Fibroblast of the conjunctiva (primary cell): ENCODE data around the gene ATF6B.
"Not testable (repeated sequence)": the region's sequence is repeated elsewhere in the genome, so short reads cannot be mapped to it uniquely, and the experiment has no call there.

Source experiments
- DNase-seq: peaks from one replicate; pipeline ENCODE4 v3.0.0-alpha.2; 2010; ENCODE audit warnings: low read depth

ATF6B gene

GRCh38 chr6:32107406-32107805, 20.6 kb downstream of the ATF6B start:
- no peak for DNase-seq

DNA sequence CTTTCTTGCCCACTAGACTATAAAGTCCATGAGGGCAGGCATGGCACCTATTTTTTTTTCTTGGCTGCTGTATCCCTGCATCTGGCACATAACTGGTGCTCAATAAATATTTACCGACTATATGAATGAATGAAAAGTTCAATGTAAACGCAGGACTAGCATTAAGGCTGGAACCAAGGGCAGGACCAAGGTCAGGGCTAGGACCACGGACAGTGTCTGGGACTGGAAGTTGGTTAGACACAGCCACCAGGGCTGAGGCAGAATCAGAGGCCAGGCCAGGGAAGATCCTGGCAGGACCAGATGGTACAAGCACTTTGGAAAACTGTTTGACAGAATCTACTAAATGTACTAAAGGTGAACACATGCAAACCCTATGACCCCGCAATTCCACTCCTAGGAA, 22.6 kb downstream of the ATF6B start:
- DNase-seq = no peak

GRCh38 chr6:32102255-32102654, 25.8 kb downstream of the ATF6B start:
- DNase-seq = no peak

DNA sequence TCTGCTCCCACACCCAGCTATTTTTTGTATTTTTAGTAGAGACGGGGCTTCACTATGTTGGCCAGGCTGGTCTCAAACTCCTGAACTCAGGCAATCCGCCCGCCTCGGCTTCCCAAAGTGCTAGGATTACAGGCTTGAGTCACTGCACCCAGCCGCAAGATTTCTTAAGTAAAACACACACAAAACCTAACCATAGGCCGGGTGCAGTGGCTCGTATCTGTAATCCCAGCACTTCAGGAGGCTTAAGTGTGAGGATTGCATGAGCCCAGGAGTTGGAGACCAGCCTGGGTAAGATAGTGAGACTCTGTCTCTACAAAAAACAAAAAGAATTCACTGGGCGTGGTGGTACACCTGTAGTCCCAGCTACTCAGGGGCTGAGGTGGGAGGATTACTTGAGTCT, 27.8 kb downstream of the ATF6B start:
- not testable (repeated sequence) for DNase-seq

GRCh38 chr6:32097364-32097763, 30.7 kb downstream of the ATF6B start:
- no peak for DNase-seq

GRCh38 chr6:32096394-32097258, 31.4 kb downstream of the ATF6B start:
- DNase-seq = no peak

DNA sequence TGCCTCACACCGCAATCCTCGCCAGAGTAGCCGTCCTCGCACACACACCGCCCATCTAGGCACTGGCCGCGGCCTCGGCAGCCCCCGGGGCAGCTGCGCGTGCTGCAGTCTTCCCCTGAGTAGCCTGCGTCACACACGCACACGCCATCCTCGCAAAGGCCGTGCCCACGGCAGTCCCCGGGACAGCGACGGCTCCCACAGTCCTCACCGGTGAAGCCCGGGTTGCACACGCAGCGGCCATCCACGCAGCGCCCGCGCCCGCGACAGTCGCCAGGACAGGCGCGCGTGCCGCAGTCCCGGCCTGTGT, 32.0 kb downstream of the ATF6B start:
- no peak for DNase-seq

DNA sequence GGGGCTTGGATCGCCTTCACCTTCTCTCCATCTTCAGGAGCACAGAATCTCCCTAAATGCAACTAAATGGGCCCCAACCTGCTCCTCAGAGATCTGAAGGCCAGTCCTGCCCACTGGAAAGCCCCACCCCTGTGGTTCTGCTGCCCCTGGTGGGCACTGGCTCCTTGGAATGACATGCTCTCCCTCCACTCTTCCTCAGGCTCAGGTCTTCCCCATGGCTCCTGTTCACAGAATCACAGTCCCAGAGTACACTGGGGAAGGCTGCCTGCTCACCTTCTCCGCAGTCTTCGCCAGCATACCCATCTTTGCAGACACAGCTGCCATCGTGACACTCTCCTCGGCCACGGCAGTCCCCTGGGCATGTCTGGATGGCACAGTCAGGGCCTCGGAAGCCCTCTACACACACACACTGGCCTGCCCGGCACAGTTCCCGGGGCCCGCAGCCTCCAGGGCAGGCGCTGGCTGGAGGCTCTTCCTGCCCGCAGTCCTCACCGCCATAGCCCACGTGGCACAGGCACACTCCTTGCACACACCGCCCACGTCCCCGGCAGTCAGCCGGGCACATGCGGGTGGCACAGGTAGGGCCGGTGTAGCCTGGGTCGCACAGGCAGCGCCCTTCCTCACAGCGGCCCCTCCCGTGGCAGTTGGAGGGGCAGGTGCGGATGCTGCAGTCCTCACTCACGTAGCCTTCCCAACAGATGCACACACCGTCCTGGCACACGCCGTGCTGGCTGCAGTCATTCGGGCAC, 32.5 kb downstream of the ATF6B start:
- DNase-seq = no peak

DNA sequence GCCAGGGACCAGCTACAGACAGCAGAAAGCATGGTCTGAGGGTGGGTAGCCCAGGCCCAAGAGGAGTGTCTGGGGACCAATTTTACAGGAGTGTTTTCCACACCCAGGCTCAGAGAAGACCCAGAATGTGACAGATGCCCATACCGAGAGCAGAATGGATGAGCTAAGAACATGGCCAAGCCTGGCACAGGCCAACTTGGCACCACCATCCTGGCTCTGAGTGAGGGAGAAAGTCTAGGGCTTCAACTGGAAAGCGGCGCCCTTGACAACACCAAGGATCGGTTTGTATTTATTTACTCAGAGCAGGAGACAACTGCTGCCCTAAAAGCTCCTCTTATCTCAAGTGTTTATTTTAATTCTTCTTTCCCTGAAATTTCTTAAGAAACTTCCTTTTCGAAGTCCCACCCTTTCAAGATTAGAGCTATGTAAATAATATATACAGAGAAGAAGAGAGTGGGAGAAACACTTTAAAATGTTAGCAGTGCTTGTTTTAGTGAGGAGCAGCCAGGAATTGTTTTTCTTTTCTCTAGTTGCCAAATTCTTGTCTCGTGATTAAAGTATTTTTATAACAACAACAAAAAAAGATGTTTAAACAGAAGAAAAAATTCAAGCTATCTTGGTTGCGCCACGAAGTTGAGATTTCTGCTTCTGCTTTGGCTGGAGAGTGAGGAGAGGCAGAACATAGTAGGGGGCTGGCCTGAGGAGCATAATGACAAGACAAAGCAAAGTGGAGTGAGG, 35.1 kb downstream of the ATF6B start:
- peak; percentile 62 for DNase-seq

GRCh38 chr6:32089082-32089828, 38.8 kb downstream of the ATF6B start:
- DNase-seq = no peak

- DNase-seq = no peak
These were observed 39.5 kb downstream of the ATF6B start for GRCh38 chr6:32088487-32089049.

- DNase-seq = peak; percentile 84
These were observed 40.2 kb downstream of the ATF6B start for GRCh38 chr6:32087574-32088486.

DNA sequence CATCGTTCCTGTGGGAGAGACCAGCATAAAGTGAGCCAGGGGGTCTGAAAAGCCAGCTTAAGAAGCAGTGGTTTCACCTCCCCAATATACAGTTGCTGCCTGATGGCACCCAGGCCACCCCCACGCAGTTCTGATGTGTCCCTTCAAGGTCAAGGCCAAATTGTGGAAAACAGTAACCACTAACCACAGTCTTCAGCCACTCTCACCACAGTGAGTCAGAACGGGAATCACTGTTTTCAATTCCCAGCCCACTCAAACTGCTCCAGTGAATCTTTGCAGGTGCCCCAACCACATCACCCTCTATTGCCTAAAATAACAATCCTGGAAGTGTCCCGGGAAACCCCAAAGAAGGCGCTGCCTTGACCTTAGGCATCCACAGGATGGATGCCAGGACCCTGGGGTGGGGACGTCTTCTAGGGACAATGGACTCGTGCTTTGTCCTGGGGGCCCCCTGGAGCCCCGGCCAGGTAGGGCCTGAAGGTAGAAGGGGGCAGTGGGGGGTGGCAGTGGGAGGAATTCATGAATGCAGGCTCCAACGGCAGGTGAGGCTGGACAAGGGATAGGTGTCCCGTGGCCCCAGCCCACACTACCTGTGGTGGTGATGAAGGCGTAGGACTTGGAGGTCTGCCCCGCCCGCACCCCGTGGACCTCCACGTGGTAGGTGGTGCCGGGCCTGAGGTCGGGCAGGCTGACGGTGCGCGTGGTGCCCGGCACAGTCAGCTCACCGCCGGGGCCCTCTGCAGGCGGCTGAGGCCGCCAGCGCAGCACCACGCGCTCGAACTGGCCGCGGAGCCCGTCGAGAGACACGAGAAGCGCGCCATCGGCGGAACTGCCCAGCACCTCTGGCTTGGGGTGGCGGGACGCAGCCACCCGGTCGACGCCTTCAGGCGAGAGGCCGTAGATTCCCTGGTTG, 41.1 kb downstream of the ATF6B start:
- no peak for DNase-seq

DNA sequence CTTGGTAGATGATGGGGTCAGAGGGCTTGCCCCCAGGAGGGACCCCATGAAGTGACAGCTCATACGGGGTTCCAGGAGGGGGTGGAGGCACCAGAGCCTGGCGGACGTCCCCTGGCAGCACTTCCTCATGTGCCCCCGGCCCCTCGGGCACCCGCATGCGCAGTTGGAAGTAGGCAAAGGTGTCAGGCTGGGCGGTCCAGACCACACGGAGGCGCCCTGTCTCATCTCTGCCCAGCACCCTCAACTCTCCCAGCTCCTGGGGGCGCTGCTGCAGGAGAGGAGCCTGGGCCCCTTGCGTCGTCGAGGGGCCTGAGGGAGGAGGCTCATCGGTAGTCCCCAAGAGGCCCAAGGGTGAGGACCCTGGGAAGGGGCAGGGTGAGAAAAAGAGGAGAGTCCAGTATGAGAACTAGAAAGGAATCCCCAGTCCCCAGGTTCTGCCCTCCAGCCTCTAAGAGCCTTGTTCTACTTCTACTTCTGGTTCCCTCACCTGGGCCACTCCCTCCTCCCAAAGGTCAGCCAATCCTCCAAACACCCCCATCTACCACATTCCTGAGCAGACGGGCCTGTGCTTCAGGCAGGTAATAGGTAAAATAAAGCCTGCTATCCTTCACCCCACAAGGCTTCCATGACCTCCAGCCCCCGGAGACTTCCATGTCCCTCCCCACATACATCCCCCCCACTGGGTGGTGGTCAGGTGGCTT, 42.1 kb downstream of the ATF6B start:
- no peak for DNase-seq

- DNase-seq = no peak
These were observed 43.3 kb downstream of the ATF6B start for GRCh38 chr6:32084780-32085179.

- DNase-seq = no peak
These were observed 44.0 kb downstream of the ATF6B start for GRCh38 chr6:32083812-32084768.

GRCh38 chr6:32082935-32083334, 45.1 kb downstream of the ATF6B start:
- DNase-seq = peak; percentile 80

- DNase-seq = no peak
These were observed 45.6 kb downstream of the ATF6B start for GRCh38 chr6:32082478-32082877.
